Measurements from ENCODE around the gene PALD1. TPM values are rescaled to one million over a fixed set of nuclear protein-coding genes. Genes with fewer than 3 reads are reported as not detected.

PALD1 gene
- total RNA-seq = 7.8 TPM

GRCh38 chr10:70478191-70479164 is at the start of gene PALD1:
TSS of gene PALD1 (plus strand) at chr10:70478767. CDS start at chr10:70525952, 47,185 bp downstream.
- ATAC-seq (peak; percentile 73), DNase-seq (ENCODE audit: low spot score) (peak; percentile 78)

GRCh38 chr10:70430493-70431445 is 47.8 kb upstream of the PALD1 start:
- DNase-seq (ENCODE audit: low spot score) = no peak

More at GRCh38 chr10:70478191-70479164, at the start of gene PALD1:
- intact Hi-C loops (cut with DNase I) = no loop called here

GRCh38 chr10:70432101-70432500 is 46.5 kb upstream of the PALD1 start:
- intact Hi-C loops (cut with DNase I) = no loop called here
- DNase-seq (ENCODE audit: low spot score) (no peak), ATAC-seq (peak; percentile 70)

More at GRCh38 chr10:70430493-70431445, 47.8 kb upstream of the PALD1 start:
- intact Hi-C loops (cut with DNase I) = no loop called here
- ATAC-seq = peak; percentile 93

- no peak for DNase-seq (ENCODE audit: low spot score)
- intact Hi-C loops (cut with DNase I) = no loop called here
- no peak for ATAC-seq
Measured at GRCh38 chr10:70432561-70433263, 45.9 kb upstream of the PALD1 start.

- no peak for ATAC-seq
- intact Hi-C loops (cut with DNase I) = no loop called here
- no peak for DNase-seq (ENCODE audit: low spot score)
Measured at GRCh38 chr10:70433581-70434280, 44.8 kb upstream of the PALD1 start.

- ATAC-seq (no peak), DNase-seq (ENCODE audit: low spot score) (no peak)
- intact Hi-C loops (cut with DNase I) = no loop called here
Measured at GRCh38 chr10:70435241-70436085, 43.1 kb upstream of the PALD1 start.

- intact Hi-C loops (cut with DNase I) = no loop called here
- ATAC-seq (no peak), DNase-seq (ENCODE audit: low spot score) (no peak)
Measured at GRCh38 chr10:70437721-70438120, 40.8 kb upstream of the PALD1 start.

GRCh38 chr10:70440296-70441160 is 38.0 kb upstream of the PALD1 start:
- intact Hi-C loops (cut with DNase I) = loop anchor here (5.0 kb wide), 1 partner anchor 1342 kb away; no protein-coding TSS in a partner anchor
- ATAC-seq (peak; percentile 39), DNase-seq (ENCODE audit: low spot score) (no peak)

- DNase-seq (ENCODE audit: low spot score) = no peak
- ATAC-seq = peak; percentile 16
- intact Hi-C loops (cut with DNase I) = loop anchor here (5.0 kb wide), 1 partner anchor 1341 kb away; no protein-coding TSS in a partner anchor
Measured at GRCh38 chr10:70441161-70441894, 37.2 kb upstream of the PALD1 start, which contains the start of gene NODAL. TSS of gene NODAL (minus strand) at chr10:70441681. CDS start at chr10:70441667, 14 bp downstream.

GRCh38 chr10:70441895-70442309 is 36.7 kb upstream of the PALD1 start:
- DNase-seq (ENCODE audit: low spot score) = no peak
- intact Hi-C loops (cut with DNase I) = loop anchor here (5.0 kb wide), 1 partner anchor 1340 kb away; no protein-coding TSS in a partner anchor
- no peak for ATAC-seq

- DNase-seq (ENCODE audit: low spot score) (no peak), ATAC-seq (no peak)
- intact Hi-C loops (cut with DNase I) = loop anchor here (5.0 kb wide), 1 partner anchor 1340 kb away; no protein-coding TSS in a partner anchor
Measured at GRCh38 chr10:70442332-70442988, 36.1 kb upstream of the PALD1 start.

- intact Hi-C loops (cut with DNase I) = loop anchor here (5.0 kb wide), 1 partner anchor 1338 kb away; no protein-coding TSS in a partner anchor
- ATAC-seq = no peak
Measured at GRCh38 chr10:70444744-70445143, 33.8 kb upstream of the PALD1 start.

GRCh38 chr10:70445718-70446657 is 32.6 kb upstream of the PALD1 start:
- ATAC-seq (peak; percentile 16), DNase-seq (ENCODE audit: low spot score) (no peak)
- intact Hi-C loops (cut with DNase I) = no loop called here

More at GRCh38 chr10:70444744-70445143, 33.8 kb upstream of the PALD1 start:
- no peak for DNase-seq (ENCODE audit: low spot score)

- intact Hi-C loops (cut with DNase I) = no loop called here
- ATAC-seq (no peak), DNase-seq (ENCODE audit: low spot score) (no peak)
Measured at GRCh38 chr10:70448236-70448635, 30.3 kb upstream of the PALD1 start.
